GM23338 (cell line): ENCODE data around the gene SAMD8. TPM values are rescaled to one million over a fixed set of nuclear protein-coding genes. Genes with fewer than 3 reads are reported as not detected.

Experiments used
- ATAC-seq: fragments of 200-7000 bp; cut with Tn5 transposase; 3 replicates; pipeline ENCODE4 v1.9.1; 2020
- DNase-seq: peaks from one replicate; pipeline ENCODE4 v3.0.0-alpha.2; 2015; ENCODE audit warnings: low spot score
- H2AFZ ChIP-seq: fragments of 200-600 bp; sonication (generic); 2 replicates; pipeline ENCODE4 v1.8.0; 2016; ENCODE audit warnings: antibody characterized with exemption, mild to moderate bottlenecking, moderate library complexity
- H3F3A ChIP-seq: fragments of 200-600 bp; sonication (generic); replicated peaks from 2 replicates; pipeline ENCODE4 v1.8.0; 2017; ENCODE audit warnings: antibody characterized with exemption, mixed run types, low read depth
- H3K27ac ChIP-seq: fragments of 200-600 bp; sonication (generic); 2 replicates; pipeline ENCODE4 v1.6.1; 2016; ENCODE audit warnings: low read depth
- H3K27me3 ChIP-seq: fragments of 200-600 bp; sonication (generic); 2 replicates; pipeline ENCODE4 v1.8.0; 2016; ENCODE audit warnings: mild to moderate bottlenecking, mixed run types, moderate library complexity; ENCODE audit not compliant: insufficient read depth
- H3K36me3 ChIP-seq: fragments of 200-600 bp; sonication (generic); 2 replicates; pipeline ENCODE4 v1.8.0; 2016; ENCODE audit warnings: mild to moderate bottlenecking; ENCODE audit not compliant: insufficient read depth
- H3K4me1 ChIP-seq: fragments of 200-600 bp; sonication (generic); 2 replicates; pipeline ENCODE4 v1.8.0; 2016; ENCODE audit warnings: mild to moderate bottlenecking, moderate library complexity; ENCODE audit not compliant: insufficient read depth
- H3K4me2 ChIP-seq: fragments of 200-600 bp; sonication (generic); 2 replicates; pipeline ENCODE4 v1.7.1; 2017; ENCODE audit warnings: mixed run types
- H3K4me3 ChIP-seq: fragments of 200-600 bp; sonication (generic); 2 replicates; pipeline ENCODE4 v1.6.1; 2016; ENCODE audit warnings: mixed run types
- H3K79me2 ChIP-seq: fragments of 200-600 bp; sonication (generic); replicated peaks from 2 replicates; pipeline ENCODE4 v1.8.0; 2017; ENCODE audit warnings: mild to moderate bottlenecking; ENCODE audit not compliant: insufficient read depth
- H3K9me2 ChIP-seq: fragments of 200-600 bp; sonication (generic); 2 replicates; pipeline ENCODE4 v1.8.0; 2017; ENCODE audit not compliant: insufficient read depth
- H4K20me1 ChIP-seq: fragments of 200-600 bp; sonication (generic); replicated peaks from 2 replicates; pipeline ENCODE4 v1.8.0; 2017; ENCODE audit warnings: mild to moderate bottlenecking; ENCODE audit not compliant: insufficient read depth
- H3K27ac Mint-ChIP-seq: 2 replicates; pipeline ENCODE4 v1.8.0; 2020; ENCODE audit warnings: inconsistent platforms, mild to moderate bottlenecking, moderate library complexity, mixed read lengths
- H3K27me3 Mint-ChIP-seq: 3 replicates; pipeline ENCODE4 v1.8.0; 2022; ENCODE audit warnings: low read depth, mild to moderate bottlenecking, moderate library complexity, mixed read lengths, inconsistent platforms; ENCODE audit not compliant: insufficient read depth, poor library complexity
- H3K36me3 Mint-ChIP-seq: 3 replicates; pipeline ENCODE4 v1.8.0; 2021; ENCODE audit warnings: low read depth, mild to moderate bottlenecking, inconsistent platforms, moderate library complexity, mixed read lengths
- H3K4me1 Mint-ChIP-seq: 3 replicates; pipeline ENCODE4 v1.8.0; 2020; ENCODE audit warnings: mild to moderate bottlenecking, inconsistent platforms, mixed read lengths
- H3K4me3 Mint-ChIP-seq: 3 replicates; pipeline ENCODE4 v1.8.0; 2021; ENCODE audit warnings: moderate library complexity, mild to moderate bottlenecking, inconsistent platforms, mixed read lengths
- H3K9me3 Mint-ChIP-seq: 3 replicates; pipeline ENCODE4 v1.8.0; 2020; ENCODE audit warnings: moderate library complexity, mild to moderate bottlenecking, inconsistent platforms, mixed read lengths
- EZH2 ChIP-seq: fragments of 200-600 bp; sonication (generic); IDR thresholded peaks from one replicate; pipeline ENCODE4 v1.8.0; 2017; ENCODE audit warnings: antibody characterized with exemption, mild to moderate bottlenecking, low read depth; ENCODE audit not compliant: unreplicated experiment
- POLR2AphosphoS5 ChIP-seq: IDR thresholded peaks from 2 replicates; pipeline ENCODE4 v1.6.1; 2016; ENCODE audit warnings: antibody characterized with exemption, low read depth
- REST ChIP-seq: IDR thresholded peaks from one replicate; pipeline ENCODE4 v1.6.1; 2018; ENCODE audit warnings: antibody characterized with exemption; ENCODE audit not compliant: unreplicated experiment
- STAT1 ChIP-seq: IDR thresholded peaks from one replicate; pipeline ENCODE4 v1.6.1; 2016; ENCODE audit warnings: antibody characterized with exemption; ENCODE audit not compliant: unreplicated experiment
- ZNF114 ChIP-seq: fragments of 250-450 bp; sonication (Bioruptor Pico); IDR thresholded peaks from 2 replicates; pipeline ENCODE4 v1.5.0; 2020; ENCODE audit warnings: mild to moderate bottlenecking, moderate library complexity
- ZNF331 ChIP-seq: fragments of 250-450 bp; sonication (Bioruptor Pico); IDR thresholded peaks from 2 replicates; pipeline ENCODE4 v1.5.0; 2020; ENCODE audit warnings: low read depth, mild to moderate bottlenecking, moderate library complexity
- ZNF462 ChIP-seq: fragments of 250-450 bp; sonication (Bioruptor Pico); IDR thresholded peaks from 2 replicates; pipeline ENCODE4 v1.5.0; 2020; ENCODE audit warnings: mild to moderate bottlenecking, moderate library complexity
- polyA plus RNA-seq: library from polyadenylated mRNA; unstranded; fragments of >200 nt; fragmentation: Nextera tagmentation; extraction: Ambion mirVana; gene quantifications from 2 replicates; pipeline ENCODE4 v1.2.1, GENCODE V29; 2016
- total RNA-seq: library from RNA; depleted of rRNA; stranded (reverse); fragments of >200 nt; shearing (Covaris generic); gene quantifications from 2 replicates; pipeline ENCODE4 v1.2.3, GENCODE V29; 2014

Gene SAMD8
- total and polyA plus RNA-seq, 2 experiments from 2014 or later, result 7.8 to 28.4 TPM

- Mint-ChIP-seq H3K4me1 (peaks cover 3% of the 10 kb centered on the region; the same call in 2 of the 3 replicates), H3K9me3 (no peaks in the 10 kb centered on the region), H3K27ac (no peak overlapping the region), H3K36me3 (no peaks in the 10 kb centered on the region), H3K27me3 (peaks cover 5% of the 10 kb centered on the region), H3K4me3 (no peak overlapping the region)
- DNase-seq, result no peak
- Histone ChIP-seq H3K9me2 (no peaks in the 10 kb centered on the region; the same call in 1 of the 2 replicates), H3K79me2 (no peaks in the 10 kb centered on the region), H2AFZ (peak overlapping the region; percentile 59; the same call in 1 of the 2 replicates), H3K36me3 (no peaks in the 10 kb centered on the region), H3K27me3 (no peaks in the 10 kb centered on the region), H3K4me3 (no peak overlapping the region), H3K27ac (no peak overlapping the region), H3K4me2 (no peak overlapping the region), H3K4me1 (0 out of 2 replicates have a peak, but pooled peaks cover 3% of the 10 kb centered on the region), H3F3A (no peaks in the 10 kb centered on the region), H4K20me1 (no peaks in the 10 kb centered on the region)
- no peak for TF ChIP-seq ZNF114 (CRISPR knock-in tag)
- TF ChIP-seq ZNF462 (CRISPR knock-in tag), result no peak
- no peak for TF ChIP-seq POLR2AphosphoS5
- no peak for TF ChIP-seq ZNF331 (CRISPR knock-in tag)
- no peak for TF ChIP-seq EZH2
- no peak for TF ChIP-seq REST
- TF ChIP-seq STAT1, result no peak
- ATAC-seq, result peak; percentile 78
Measured at GRCh38 chr10:75067272-75067671, 44.2 kb upstream of the SAMD8 start.
